ENCODE measurements around the gene MCCC2.
"Not testable (repeated sequence)": the region's sequence is repeated elsewhere in the genome, so short reads cannot be mapped to it uniquely, and the experiment has no call there.

Gene MCCC2

DNA sequence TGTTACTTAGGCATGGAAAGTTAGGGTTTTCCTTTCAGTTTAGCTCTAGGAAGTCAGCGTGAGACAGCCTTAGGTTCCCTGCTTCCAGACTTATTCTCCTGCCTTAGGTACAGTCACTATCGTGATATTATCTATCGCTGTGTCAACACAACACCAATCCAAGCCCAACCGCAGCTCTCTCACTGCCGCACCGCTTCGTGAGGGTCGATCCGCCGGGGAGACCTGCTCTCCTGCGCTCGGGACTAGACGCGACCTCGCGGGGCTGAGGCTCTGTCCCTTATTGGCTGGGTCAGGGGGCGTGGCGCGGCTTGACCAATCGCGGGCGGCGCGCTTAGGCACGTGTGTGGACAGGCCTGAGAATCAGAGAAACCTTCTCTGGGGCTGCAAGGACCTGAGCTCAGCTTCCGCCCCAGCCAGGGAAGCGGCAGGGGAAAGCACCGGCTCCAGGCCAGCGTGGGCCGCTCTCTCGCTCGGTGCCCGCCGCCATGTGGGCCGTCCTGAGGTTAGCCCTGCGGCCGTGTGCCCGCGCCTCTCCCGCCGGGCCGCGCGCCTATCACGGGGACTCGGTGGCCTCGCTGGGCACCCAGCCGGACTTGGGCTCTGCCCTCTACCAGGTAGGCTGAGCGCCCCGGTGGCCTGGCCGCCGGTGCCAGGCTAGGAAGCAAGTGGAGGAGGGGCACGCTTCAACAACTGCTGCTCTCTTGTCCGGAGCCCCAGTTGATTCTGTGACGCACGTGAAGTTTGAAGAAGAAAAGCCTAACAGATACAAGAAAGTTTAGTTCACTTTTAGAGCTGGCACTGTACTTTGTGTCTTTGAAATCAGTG is at the start of gene MCCC2:
TSS of gene MCCC2 (plus strand) at position 400 of the 825 bp plus-strand sequence. CDS start at position 486, 86 bp downstream.
- DNase-seq = peak; percentile 96

DNA sequence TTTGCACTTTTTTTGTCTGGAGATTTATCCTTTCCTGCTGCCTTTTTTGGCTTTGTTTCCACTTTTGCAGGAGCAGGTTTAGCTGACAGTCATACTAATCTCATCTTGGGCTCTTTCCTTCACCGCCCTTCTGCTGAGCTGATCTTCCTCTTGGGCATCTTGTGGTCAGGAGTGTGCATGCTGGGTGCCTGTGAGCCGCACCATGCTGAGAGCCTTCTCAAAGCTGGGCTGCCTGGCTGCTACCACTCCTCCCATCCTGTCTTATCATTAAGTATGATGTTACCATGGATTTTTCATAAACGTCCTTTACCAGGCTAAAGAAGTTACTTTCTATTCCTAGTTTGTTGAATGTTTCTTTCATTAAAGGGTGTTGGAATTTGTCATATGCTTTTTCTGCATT is 49.5 kb upstream of the MCCC2 start:
- DNase-seq = no peak

GRCh38 chr5:71550885-71551284 is 36.3 kb upstream of the MCCC2 start:
- DNase-seq = not testable (repeated sequence)

GRCh38 chr5:71551582-71551981 is 35.6 kb upstream of the MCCC2 start:
- DNase-seq = not testable (repeated sequence)

GRCh38 chr5:71552026-71552749 is 35.0 kb upstream of the MCCC2 start:
- DNase-seq = not testable (repeated sequence)

GRCh38 chr5:71563161-71563560 is 24.0 kb upstream of the MCCC2 start:
- DNase-seq = no peak

DNA sequence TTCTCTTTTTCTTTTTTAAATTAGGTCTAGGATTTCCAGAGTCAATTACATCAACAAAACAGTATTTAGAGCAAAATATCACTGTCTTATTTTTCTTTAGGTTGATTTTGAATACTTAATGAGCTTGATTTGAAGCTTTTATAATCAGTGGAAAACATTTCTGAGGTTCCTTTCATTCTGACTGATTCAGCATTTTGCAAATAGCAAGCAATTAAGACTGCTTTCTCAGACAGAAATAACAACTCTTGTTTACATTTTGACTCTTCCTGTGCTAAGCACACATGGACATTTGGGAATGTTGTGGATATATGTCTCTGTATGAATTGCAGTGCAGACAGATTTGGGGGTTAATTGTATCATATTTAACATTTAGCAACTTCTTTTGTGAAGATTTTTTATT is 22.2 kb upstream of the MCCC2 start:
- DNase-seq = no peak

GRCh38 chr5:71569748-71570509 is 17.2 kb upstream of the MCCC2 start:
- DNase-seq = no peak

DNA sequence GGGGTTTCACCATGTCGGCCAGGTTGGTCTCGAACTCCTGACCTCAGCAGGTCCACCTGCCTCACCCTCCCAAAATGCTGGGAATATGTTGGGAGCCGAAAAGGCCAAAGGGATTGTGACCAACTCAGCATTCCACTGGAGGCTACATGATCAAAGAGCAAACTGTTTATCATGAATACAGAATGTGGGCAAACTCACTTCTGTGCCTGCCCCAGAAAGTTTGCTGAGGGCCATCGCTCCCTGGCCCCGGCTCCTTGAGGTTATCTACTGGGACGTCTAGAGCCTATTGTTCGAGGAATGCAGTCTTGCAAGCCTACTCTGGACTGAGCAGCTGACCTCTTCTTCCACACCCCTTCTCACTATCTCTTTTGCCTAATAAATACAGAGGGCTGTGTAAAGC is 15.3 kb upstream of the MCCC2 start:
- DNase-seq = not testable (repeated sequence)

- DNase-seq = no peak
Measured at GRCh38 chr5:71573591-71573990, 13.5 kb upstream of the MCCC2 start.

GRCh38 chr5:71575588-71575987 is 11.6 kb upstream of the MCCC2 start:
- not testable (repeated sequence) for DNase-seq

DNA sequence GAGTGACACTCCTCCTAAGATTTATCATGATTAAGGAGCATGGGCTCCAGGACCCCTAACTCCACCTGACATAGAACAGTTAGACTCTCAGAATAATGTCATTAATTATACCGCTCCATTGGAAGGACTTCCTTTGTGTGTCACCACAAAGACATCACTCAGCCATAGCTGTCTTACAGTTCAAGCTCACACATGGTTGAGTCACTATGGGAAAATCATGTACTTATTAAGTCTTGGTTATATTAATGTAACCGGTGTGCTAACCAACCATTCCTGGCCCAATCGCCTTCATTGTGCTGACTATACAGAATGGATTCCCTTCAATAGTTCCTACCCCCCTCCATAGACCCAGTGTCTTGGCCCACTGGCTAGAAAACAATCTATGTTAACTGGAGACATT is 10.9 kb upstream of the MCCC2 start:
- DNase-seq = no peak

DNA sequence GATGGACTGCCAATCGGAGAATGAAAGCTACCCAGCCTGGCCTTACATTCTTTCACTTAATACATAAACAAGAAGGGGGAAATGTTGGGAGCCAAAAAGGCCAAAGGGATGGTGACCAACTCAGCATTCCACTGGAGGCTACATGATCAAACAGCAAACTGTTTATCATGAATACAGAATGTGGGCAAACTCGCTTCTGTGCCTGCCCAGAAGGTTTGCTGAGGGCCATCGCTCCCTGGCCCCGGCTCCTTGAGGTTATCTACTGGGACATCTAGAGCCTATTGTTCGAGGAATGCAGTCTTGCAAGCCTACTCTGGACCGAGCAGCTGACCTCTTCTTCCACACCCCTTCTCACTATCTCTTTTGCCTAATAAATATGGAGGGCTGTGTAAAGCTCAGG is 9.3 kb upstream of the MCCC2 start:
- DNase-seq = not testable (repeated sequence)

GRCh38 chr5:71582945-71583584 is 4.1 kb upstream of the MCCC2 start:
- no peak for DNase-seq

DNA sequence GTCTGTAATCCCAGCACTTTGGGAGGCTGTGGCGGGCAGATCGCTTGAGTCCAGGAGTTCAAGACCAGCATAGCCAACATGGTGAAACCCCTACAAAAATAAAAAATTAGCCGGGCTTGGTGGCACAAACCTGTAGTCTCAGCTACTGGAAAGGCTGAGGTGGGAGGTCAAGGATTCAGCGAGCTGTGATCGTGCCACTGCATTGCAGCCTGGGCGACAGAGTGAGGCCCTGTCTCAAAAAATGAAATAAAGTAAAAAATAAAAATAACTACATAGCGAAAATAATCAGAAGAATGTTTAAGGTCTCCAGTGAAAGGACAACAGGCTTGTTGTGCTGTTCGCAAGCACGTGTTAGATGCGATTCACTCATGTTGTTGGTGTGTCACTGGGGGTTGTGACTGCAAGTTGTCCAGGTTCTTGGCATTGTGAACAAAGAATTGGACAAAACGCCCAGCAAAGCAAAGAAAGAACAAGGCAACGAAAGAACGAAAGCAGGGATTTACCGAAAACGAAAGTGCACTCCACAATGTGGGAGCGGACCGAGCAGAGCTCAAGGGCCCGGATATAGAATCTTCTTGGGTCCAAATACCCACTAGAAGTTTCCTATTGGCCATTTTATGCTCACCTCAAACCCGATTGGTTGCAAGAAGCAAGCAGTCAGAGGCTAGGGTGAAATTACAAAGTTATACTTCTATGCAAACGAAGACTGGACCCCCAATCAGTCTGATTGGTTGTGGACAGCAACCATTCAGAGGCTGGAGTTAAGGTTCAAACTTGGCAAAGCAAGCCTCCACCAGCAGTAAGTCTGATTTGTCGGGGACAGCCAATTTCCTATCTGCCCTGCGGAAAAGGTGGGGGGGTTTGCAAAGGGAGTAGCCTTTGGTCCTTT is 844 bp upstream of the MCCC2 start:
- no peak for DNase-seq

DNA sequence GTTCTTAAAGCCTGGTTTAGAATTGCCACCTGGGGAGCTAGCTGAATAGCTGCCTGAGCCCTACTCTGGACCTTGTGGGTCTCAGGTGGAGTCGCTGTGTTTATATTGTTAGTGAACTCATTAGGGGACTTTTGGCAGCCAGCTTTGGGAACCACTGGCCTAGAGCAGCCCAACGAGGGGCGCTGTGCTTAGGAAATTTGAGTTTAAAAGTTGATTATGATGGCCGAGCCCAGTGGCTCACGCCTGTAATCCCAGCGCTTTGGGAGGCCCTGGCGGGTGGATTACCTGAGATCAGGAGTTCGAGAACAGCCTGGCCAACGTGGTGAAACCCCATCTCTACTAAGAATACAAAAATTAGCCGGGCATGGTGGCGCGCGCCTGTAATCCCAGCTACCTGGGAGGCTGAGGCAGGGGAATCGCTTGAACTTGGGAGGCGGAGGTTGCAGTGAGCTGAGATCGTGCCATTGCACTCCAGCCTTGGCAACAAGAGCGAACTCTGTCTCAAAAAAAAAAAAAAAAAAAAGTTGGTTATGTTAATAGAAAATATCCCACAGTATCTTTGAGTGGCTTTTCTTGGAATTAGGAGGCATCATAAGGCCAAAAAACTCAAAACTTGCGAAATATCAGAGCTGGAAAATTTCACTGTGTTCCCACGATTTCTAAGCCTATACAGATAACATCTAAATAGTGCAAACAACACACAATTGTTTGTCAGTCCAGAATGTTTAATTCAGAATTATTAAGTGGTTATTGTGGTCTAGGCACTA is 809 bp downstream of the MCCC2 start:
- DNase-seq = no peak

DNA sequence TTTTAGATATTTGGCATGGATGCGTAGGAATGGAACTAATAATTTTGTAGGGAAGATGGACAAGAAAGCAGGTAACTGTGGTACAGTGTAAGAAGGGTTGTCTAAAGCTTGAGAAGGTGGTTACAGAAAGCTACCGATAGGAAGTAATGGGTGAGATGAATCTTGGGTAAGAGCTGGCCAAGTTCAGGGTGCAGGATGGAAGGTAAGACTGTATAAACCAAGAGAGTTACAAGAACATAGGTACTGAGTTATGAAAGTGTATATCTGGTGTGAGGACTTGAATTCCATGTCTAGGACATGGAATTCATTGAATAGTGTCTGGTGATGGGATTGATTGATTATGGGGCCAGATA is 1.4 kb downstream of the MCCC2 start:
- DNase-seq = no peak

GRCh38 chr5:71589903-71590302 is 2.8 kb downstream of the MCCC2 start:
- no peak for DNase-seq

DNA sequence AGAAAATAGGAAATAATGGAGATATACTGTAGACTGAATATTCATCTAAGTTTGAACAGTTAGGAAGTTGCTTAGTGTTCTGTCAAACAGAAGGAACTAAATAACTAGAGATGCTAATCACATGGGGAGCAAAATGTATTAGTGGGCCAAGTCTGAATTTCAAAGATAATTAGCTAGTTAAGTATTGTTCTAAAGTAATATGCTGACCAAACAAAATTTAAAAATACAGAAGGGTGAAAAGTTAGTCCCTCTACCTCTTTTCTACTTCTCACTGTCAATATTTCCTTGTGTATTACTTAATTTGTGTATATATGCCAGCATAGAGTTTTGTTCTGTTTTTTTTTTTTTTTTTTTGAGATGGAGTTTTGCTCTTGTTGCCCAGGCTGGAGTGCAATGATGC is 4.0 kb downstream of the MCCC2 start:
- no peak for DNase-seq

DNA sequence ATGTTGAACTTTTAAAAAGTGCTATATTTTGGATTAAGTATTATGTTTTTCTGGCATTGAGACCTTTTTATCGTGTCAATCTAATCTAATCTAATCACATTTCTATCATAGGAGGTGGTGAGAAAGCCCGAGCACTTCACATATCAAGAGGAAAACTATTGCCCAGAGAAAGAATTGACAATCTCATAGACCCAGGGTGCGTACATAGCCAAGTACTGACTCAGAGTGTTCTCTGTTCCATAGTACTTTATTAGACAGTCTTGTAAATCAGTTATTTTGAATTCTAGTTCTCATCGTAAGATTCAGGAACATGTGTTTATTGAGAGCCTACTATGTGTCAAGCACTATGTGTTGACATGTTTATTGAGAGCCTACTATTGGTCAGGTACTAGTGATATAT is 9.0 kb downstream of the MCCC2 start:
- DNase-seq = no peak

DNA sequence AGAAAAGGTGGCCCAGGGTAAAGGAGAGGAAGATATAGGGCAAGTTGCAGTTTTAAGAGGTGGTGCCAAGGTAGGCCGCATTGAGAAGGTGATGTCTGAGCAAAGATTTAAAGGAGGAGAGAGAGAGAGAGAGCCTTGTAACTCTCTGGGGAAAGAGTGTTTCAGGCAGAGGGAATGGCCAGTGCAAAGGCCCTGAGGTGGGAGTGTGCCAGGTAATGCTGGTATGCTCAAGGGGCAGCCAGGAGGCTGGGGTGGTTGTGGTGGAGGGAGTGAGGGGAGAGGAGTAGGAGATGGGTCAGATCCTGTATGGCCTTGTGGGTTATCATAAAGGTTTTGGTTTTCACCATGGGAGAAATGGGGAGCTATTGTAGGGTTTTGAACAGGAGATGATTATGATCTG is 9.9 kb downstream of the MCCC2 start:
- DNase-seq = no peak

Data from retina (tissue), 1 donor.